Right lobe of liver (tissue), 4 donors: ENCODE results near the gene ACSL6.

Experiments used
- POLR2A ChIP-seq: fragments of 450-650 bp; IDR thresholded peaks from one replicate; pipeline ENCODE4 v1.6.1; 2017; ENCODE audit warnings: antibody characterized with exemption, mild to moderate bottlenecking
- TF ChIP-seq, protein P1 (sequence below), 4 donors: fragments of 200-600 bp in 3 of 4; fragments of 450-650 bp in 1 of 4; IDR thresholded peaks; one replicate each; pipeline versions ENCODE4 v1.5.1 to v1.8.0; 2016 to 2022; ENCODE audit warnings: antibody characterized with exemption in 4 of 4, mild to moderate bottlenecking in 2 of 4
- donor health status: DM: no; HTN: no; CAD: no.
- donor health status: DM: no; HTN: no; CAD: no.
- donor health status: DM: no; HTN: yes; CAD: no.

DNA sequence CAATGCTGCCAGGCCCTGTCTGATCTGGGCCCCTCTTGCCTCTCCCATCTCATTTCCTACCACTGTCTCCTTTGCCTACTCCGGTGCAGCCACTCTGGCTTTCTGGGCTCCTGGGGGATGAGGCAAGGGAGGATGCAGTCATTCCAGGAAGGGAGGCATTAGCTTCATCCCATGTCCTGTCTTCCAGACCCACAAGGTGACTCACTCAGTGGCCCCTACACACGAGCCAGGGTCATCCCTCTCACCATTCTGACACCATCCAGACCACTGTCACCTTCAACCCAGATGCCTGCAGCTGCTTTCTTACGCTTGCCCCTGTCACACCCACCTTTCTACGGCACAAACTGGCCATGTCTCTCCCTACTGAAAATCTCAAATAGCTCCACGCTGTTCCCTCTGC, 19.1 kb downstream of the ACSL6 start:
- TF ChIP-seq POLR2A, result no peak
- TF ChIP-seq, protein P1, sequence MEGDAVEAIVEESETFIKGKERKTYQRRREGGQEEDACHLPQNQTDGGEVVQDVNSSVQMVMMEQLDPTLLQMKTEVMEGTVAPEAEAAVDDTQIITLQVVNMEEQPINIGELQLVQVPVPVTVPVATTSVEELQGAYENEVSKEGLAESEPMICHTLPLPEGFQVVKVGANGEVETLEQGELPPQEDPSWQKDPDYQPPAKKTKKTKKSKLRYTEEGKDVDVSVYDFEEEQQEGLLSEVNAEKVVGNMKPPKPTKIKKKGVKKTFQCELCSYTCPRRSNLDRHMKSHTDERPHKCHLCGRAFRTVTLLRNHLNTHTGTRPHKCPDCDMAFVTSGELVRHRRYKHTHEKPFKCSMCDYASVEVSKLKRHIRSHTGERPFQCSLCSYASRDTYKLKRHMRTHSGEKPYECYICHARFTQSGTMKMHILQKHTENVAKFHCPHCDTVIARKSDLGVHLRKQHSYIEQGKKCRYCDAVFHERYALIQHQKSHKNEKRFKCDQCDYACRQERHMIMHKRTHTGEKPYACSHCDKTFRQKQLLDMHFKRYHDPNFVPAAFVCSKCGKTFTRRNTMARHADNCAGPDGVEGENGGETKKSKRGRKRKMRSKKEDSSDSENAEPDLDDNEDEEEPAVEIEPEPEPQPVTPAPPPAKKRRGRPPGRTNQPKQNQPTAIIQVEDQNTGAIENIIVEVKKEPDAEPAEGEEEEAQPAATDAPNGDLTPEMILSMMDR (IDR thresholded peaks at IDR 0.05), result no peak
